ENCODE measurements around the gene HRH1. TPM values are rescaled to one million over a fixed set of nuclear protein-coding genes. Genes with fewer than 3 reads are reported as not detected.

HRH1 gene
- total and polyA plus RNA-seq, 4 donors = 2.3 to 8.3 (median 4.6) TPM

DNA sequence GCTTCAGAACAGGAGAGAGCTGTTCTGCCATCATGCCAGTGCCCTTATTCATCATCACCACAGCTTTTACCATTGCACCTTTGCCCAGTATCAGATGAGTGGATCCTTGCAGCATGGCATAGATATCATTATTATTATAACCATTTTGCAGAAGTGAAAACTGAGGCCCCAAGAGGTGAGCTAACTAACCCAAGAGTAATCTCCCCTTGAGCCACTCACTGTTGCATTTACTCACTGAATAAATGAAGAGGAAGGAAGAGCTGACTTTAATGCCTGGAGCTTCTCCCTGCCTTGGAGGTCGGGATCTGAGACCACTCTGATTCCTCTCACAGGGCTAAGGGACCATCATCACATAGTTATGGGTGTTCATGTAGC, 32.0 kb downstream of the HRH1 start:
- no peak for DNase-seq
- H3K27me3 ChIP-seq (ENCODE audit: control insufficient read depth in 3 of 3, insufficient read depth in 3 of 3, low read length in 2 of 3) = no peaks in the 10 kb centered on the region
- ATAC-seq (ENCODE audit: insufficient read depth, low FRiP score) = no peak
- WGBS, 2 donors = 45 to 60% methylated on average over 1 of the region's 1 CpG
- H3K4me3 ChIP-seq = no peak overlapping the region
- peak overlapping the region in 1 of 2 donors; percentile 44 for H3K27ac ChIP-seq (ENCODE audit: low read depth in 1 of 2, low read length in 1 of 2)
- peaks cover 0 to 10% (median 0%) of the 10 kb centered on the region in 5 donors for H3K4me1 ChIP-seq (ENCODE audit: control insufficient read depth in 5 of 5, insufficient read depth in 5 of 5, low read length in 5 of 5)
- H3K9ac ChIP-seq (ENCODE audit: insufficient read depth in 1 of 2, low read length in 2 of 2) = no peak overlapping the region
- H3K9me3 ChIP-seq (ENCODE audit: control insufficient read depth in 4 of 4, insufficient read depth in 3 of 4, low read length in 3 of 4) = no peaks in the 10 kb centered on the region
- H3K36me3 ChIP-seq (ENCODE audit: control insufficient read depth in 4 of 4, insufficient read depth in 4 of 4, low read length in 4 of 4) = no peaks in the 10 kb centered on the region
- TF ChIP-seq, protein P1, sequence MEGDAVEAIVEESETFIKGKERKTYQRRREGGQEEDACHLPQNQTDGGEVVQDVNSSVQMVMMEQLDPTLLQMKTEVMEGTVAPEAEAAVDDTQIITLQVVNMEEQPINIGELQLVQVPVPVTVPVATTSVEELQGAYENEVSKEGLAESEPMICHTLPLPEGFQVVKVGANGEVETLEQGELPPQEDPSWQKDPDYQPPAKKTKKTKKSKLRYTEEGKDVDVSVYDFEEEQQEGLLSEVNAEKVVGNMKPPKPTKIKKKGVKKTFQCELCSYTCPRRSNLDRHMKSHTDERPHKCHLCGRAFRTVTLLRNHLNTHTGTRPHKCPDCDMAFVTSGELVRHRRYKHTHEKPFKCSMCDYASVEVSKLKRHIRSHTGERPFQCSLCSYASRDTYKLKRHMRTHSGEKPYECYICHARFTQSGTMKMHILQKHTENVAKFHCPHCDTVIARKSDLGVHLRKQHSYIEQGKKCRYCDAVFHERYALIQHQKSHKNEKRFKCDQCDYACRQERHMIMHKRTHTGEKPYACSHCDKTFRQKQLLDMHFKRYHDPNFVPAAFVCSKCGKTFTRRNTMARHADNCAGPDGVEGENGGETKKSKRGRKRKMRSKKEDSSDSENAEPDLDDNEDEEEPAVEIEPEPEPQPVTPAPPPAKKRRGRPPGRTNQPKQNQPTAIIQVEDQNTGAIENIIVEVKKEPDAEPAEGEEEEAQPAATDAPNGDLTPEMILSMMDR (IDR thresholded peaks at IDR 0.05; ENCODE audit: control extremely low read depth, extremely low read depth) = no peak

DNA sequence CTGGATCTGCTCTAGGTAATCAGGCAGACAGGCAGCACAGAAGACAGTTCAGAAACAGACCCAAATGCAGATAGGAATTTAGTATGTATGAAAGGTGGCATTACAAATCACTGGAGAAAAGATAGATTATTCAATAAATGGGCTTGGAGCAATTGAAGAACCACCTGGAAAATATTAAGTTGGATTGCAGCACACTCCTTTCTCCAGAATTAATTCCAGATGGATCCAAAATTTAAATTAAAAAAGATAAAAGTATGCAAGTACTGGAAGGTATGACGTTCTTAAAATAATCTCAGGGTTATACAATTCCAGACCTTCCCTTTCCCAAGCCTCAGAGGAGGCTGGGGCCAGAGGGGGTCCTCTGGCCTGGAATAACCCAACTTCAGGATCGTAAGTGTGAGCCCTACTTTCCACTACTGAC, 32.5 kb downstream of the HRH1 start:
- Histone ChIP-seq H3K36me3 (ENCODE audit: control insufficient read depth in 4 of 4, insufficient read depth in 4 of 4, low read length in 4 of 4) (no peaks in the 10 kb centered on the region), H3K9me3 (ENCODE audit: control insufficient read depth in 4 of 4, insufficient read depth in 3 of 4, low read length in 3 of 4) (no peaks in the 10 kb centered on the region), H3K4me1 (ENCODE audit: control insufficient read depth in 5 of 5, insufficient read depth in 5 of 5, low read length in 5 of 5) (peaks cover 0 to 10% (median 0%) of the 10 kb centered on the region in 5 donors), H3K4me3 (no peak overlapping the region), H3K27me3 (ENCODE audit: control insufficient read depth in 3 of 3, insufficient read depth in 3 of 3, low read length in 2 of 3) (no peaks in the 10 kb centered on the region), H3K9ac (ENCODE audit: insufficient read depth in 1 of 2, low read length in 2 of 2) (no peak overlapping the region), H3K27ac (ENCODE audit: low read depth in 1 of 2, low read length in 1 of 2) (peak overlapping the region in 1 of 2 donors; percentile 27)
- ATAC-seq (ENCODE audit: insufficient read depth, low FRiP score) (no peak), DNase-seq (no peak)
- TF ChIP-seq, protein P1 (IDR thresholded peaks at IDR 0.05; ENCODE audit: control extremely low read depth, extremely low read depth) = no peak
- 69 to 74% methylated on average over 2 of the region's 2 CpGs for WGBS, 2 donors

DNA sequence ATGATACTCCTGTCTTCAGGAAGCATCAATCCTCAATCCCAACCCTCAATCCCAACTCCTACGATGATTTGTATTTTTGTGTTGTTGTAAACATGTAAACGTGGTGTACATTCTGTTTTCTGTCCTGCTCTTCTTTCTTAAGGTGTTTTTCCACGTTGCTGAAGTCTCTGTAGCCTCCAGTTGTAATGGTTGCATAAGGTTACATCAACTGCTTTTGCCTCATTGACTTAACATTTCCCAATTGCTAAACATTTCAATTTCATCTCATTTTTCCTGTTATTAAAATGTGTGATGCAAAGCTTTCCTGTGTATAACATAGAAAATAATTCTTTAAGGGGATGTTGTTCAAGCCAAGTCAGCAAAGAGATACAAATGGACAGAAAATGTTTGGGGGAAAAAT, 33.4 kb downstream of the HRH1 start:
- ATAC-seq (ENCODE audit: insufficient read depth, low FRiP score) (no peak), DNase-seq (no peak)
- Histone ChIP-seq H3K27me3 (ENCODE audit: control insufficient read depth in 3 of 3, insufficient read depth in 3 of 3, low read length in 2 of 3) (no peaks in the 10 kb centered on the region), H3K27ac (ENCODE audit: low read depth in 1 of 2, low read length in 1 of 2) (no peak overlapping the region), H3K36me3 (ENCODE audit: control insufficient read depth in 4 of 4, insufficient read depth in 4 of 4, low read length in 4 of 4) (no peaks in the 10 kb centered on the region), H3K4me1 (ENCODE audit: control insufficient read depth in 5 of 5, insufficient read depth in 5 of 5, low read length in 5 of 5) (peaks cover 0 to 10% (median 0%) of the 10 kb centered on the region in 5 donors), H3K4me3 (no peak overlapping the region), H3K9ac (ENCODE audit: insufficient read depth in 1 of 2, low read length in 2 of 2) (no peak overlapping the region), H3K9me3 (ENCODE audit: control insufficient read depth in 4 of 4, insufficient read depth in 3 of 4, low read length in 3 of 4) (no peaks in the 10 kb centered on the region)
- WGBS, 2 donors = 36 to 54% methylated on average over 3 of the region's 3 CpGs
- TF ChIP-seq, protein P1 (IDR thresholded peaks at IDR 0.05; ENCODE audit: control extremely low read depth, extremely low read depth) = no peak

DNA sequence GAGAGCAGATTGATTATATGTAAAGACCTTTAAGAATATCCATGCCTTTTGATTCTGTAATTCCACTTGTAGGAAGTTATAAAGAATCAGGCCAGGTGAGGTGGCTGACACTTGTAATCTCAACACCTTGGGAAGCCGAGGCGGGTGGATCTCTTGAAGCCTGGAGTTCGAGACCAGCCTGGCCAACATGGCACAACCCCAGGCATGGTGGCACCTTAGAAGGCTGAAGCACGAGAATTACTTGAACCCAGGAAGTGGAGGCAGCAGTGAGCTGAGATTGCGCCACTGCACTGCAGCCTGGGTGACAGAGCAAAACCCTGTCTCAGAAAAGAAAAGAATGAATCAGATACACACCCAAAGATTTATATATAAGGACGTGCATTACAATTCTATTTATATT, 33.9 kb downstream of the HRH1 start:
- H3K9ac ChIP-seq (ENCODE audit: insufficient read depth in 1 of 2, low read length in 2 of 2) = no peak overlapping the region
- 72 to 75% methylated on average over 6 of the region's 6 CpGs for WGBS, 2 donors
- no peak for ATAC-seq (ENCODE audit: insufficient read depth, low FRiP score)
- DNase-seq = no peak
- no peaks in the 10 kb centered on the region for H3K9me3 ChIP-seq (ENCODE audit: control insufficient read depth in 4 of 4, insufficient read depth in 3 of 4, low read length in 3 of 4)
- TF ChIP-seq, protein P1 (IDR thresholded peaks at IDR 0.05; ENCODE audit: control extremely low read depth, extremely low read depth) = no peak
- no peaks in the 10 kb centered on the region for H3K27me3 ChIP-seq (ENCODE audit: control insufficient read depth in 3 of 3, insufficient read depth in 3 of 3, low read length in 2 of 3)
- H3K4me3 ChIP-seq = no peak overlapping the region
- no peak overlapping the region for H3K27ac ChIP-seq (ENCODE audit: low read depth in 1 of 2, low read length in 1 of 2)
- no peaks in the 10 kb centered on the region for H3K36me3 ChIP-seq (ENCODE audit: control insufficient read depth in 4 of 4, insufficient read depth in 4 of 4, low read length in 4 of 4)
- peaks cover 0 to 10% (median 0%) of the 10 kb centered on the region in 5 donors for H3K4me1 ChIP-seq (ENCODE audit: control insufficient read depth in 5 of 5, insufficient read depth in 5 of 5, low read length in 5 of 5)
